GM19238 (cell line): Measurements from ENCODE around the gene GARRE1.
"Not testable (repeated sequence)": the region's sequence is repeated elsewhere in the genome, so short reads cannot be mapped to it uniquely, and the experiment has no call there.

Source experiments
- DNase-seq: peaks from one replicate; pipeline ENCODE4 v3.0.0; 2011; ENCODE audit warnings: low spot score; ENCODE audit not compliant: insufficient read length

GARRE1 gene

GRCh38 chr19:34254046-34254697, at the start of gene GARRE1:
Gene GARRE1 (plus strand): TSS chr19:34254554. CDS start chr19:34300474, 45,920 bp downstream.
- peak; percentile 88 for DNase-seq

- not testable (repeated sequence) for DNase-seq
These were observed 49.0 kb upstream of the GARRE1 start for GRCh38 chr19:34205324-34205723.

- DNase-seq = no peak
These were observed 46.0 kb upstream of the GARRE1 start for GRCh38 chr19:34208291-34208884.

- no peak for DNase-seq
These were observed 44.6 kb upstream of the GARRE1 start for GRCh38 chr19:34209726-34210125.

- no peak for DNase-seq
These were observed 41.1 kb upstream of the GARRE1 start for GRCh38 chr19:34213283-34213682.

GRCh38 chr19:34214040-34214439, 40.3 kb upstream of the GARRE1 start:
- DNase-seq = no peak

GRCh38 chr19:34215006-34215665, 39.2 kb upstream of the GARRE1 start:
- no peak for DNase-seq

- no peak for DNase-seq
These were observed 38.7 kb upstream of the GARRE1 start for GRCh38 chr19:34215666-34216038.

GRCh38 chr19:34216745-34217219, 37.6 kb upstream of the GARRE1 start:
- DNase-seq = not testable (repeated sequence)

GRCh38 chr19:34217952-34218817, 36.2 kb upstream of the GARRE1 start:
- DNase-seq = no peak

- DNase-seq = no peak
These were observed 35.6 kb upstream of the GARRE1 start for GRCh38 chr19:34218818-34219164.

GRCh38 chr19:34220472-34221063, 33.8 kb upstream of the GARRE1 start:
- DNase-seq = no peak

- no peak for DNase-seq
These were observed 32.0 kb upstream of the GARRE1 start for GRCh38 chr19:34222386-34222785.

- no peak for DNase-seq
These were observed 29.2 kb upstream of the GARRE1 start for GRCh38 chr19:34224996-34225658.

GRCh38 chr19:34225659-34226015, 28.7 kb upstream of the GARRE1 start:
- DNase-seq = no peak

GRCh38 chr19:34226036-34226435, 28.3 kb upstream of the GARRE1 start:
- no peak for DNase-seq

- no peak for DNase-seq
These were observed 26.0 kb upstream of the GARRE1 start for GRCh38 chr19:34228347-34228746.

GRCh38 chr19:34228762-34229161, 25.6 kb upstream of the GARRE1 start:
- DNase-seq = no peak

- no peak for DNase-seq
These were observed 24.6 kb upstream of the GARRE1 start for GRCh38 chr19:34229721-34230120.

- DNase-seq = no peak
These were observed 23.5 kb upstream of the GARRE1 start for GRCh38 chr19:34230820-34231219.

- no peak for DNase-seq
These were observed 22.9 kb upstream of the GARRE1 start for GRCh38 chr19:34231439-34231838.
